HCT116 (cell line): ENCODE data around the gene GPR84. TPM values are rescaled to one million over a fixed set of nuclear protein-coding genes. Genes with fewer than 3 reads are reported as not detected.
A peak's percentile ranks its signal among the peaks of the same experiment; 100 is the strongest.
"Not testable (repeated sequence)": the region's sequence is repeated elsewhere in the genome, so short reads cannot be mapped to it uniquely, and the experiment has no call there.

Experiments
- ATAC-seq: fragments of 200-7000 bp; cut with Tn5 transposase; 2 replicates; pipeline ENCODE4 v1.9.1; 2020; ENCODE audit warnings: mild to moderate bottlenecking, moderate library complexity
- BruUV-seq: library from RNA; stranded (reverse); fragments of 400-500 nt; replicated peaks from 2 replicates; lab custom pipeline; 2021; lab: Mats Ljungman, UMichigan
- CTCF ChIA-PET: fragments of 300-600 bp; sonication (Branson Sonifier 250); formaldehyde crosslinking; loops from one replicate; lab custom pipeline; 2021; ENCODE audit warnings: antibody characterized with exemption; lab: Charles Lee
- POLR2A ChIA-PET: fragments of 300-600, 350-600 bp; sonication (Branson Sonifier 250); formaldehyde crosslinking; loops from one replicate; lab custom pipeline; 2021; ENCODE audit warnings: antibody characterized with exemption; lab: Charles Lee
- RAD21 ChIA-PET, 2 experiments: fragments of 300-600 bp; sonication (Branson Sonifier 250); formaldehyde crosslinking; loops; one replicate each; lab custom pipeline; 2023; ENCODE audit warnings: low total read pairs in 2 of 2; ENCODE audit not compliant: uncharacterized antibody in 2 of 2, unreplicated experiment in 2 of 2, low non-redundant PET in 1 of 2; lab: Charles Lee
- DNase-seq: peaks from one replicate; pipeline ENCODE4 v3.0.0-alpha.2; 2010; ENCODE audit warnings: low read depth, low spot score
- H2AFZ ChIP-seq: fragments of 200-600 bp; shearing (Covaris generic), sonication (generic); 2 replicates; pipeline ENCODE4 v1.6.1; 2017; ENCODE audit warnings: low read depth, mixed run types, mixed read lengths, antibody characterized with exemption, low read length; ENCODE audit not compliant: poor library complexity, severe bottlenecking
- H3K27ac ChIP-seq: 2 replicates; pipeline ENCODE4 v1.5.1; 2012; ENCODE audit warnings: low read depth, low read length
- H3K27me3 ChIP-seq: fragments of 200-600 bp; sonication (generic); 2 replicates; pipeline ENCODE4 v1.6.1; 2016; ENCODE audit warnings: mixed run types, low read length, mixed read lengths; ENCODE audit not compliant: insufficient read depth
- H3K36me3 ChIP-seq, 2 experiments: fragments of 200-500 bp in 1 of 2; fragments of 200-600 bp in 1 of 2; sonication (Bioruptor generic) in 1 of 2; sonication (generic) in 1 of 2; 2 replicates each; pipeline versions ENCODE4 v1.5.1 to v1.6.1; 2014 to 2016; ENCODE audit warnings: low read length in 2 of 2, inconsistent platforms in 1 of 2, mixed read lengths in 1 of 2, mixed run types in 1 of 2; ENCODE audit not compliant: insufficient read depth in 2 of 2, control insufficient read depth in 1 of 2
- H3K4me1 ChIP-seq, 2 experiments: fragments of 200-600 bp in 1 of 2; sonication (generic) in 1 of 2; 2 replicates each; pipeline versions ENCODE4 v1.5.1 to v1.6.1; 2012 to 2017; ENCODE audit warnings: low read length in 2 of 2, inconsistent platforms in 1 of 2, mild to moderate bottlenecking in 1 of 2, mixed read lengths in 1 of 2, mixed run types in 1 of 2, moderate library complexity in 1 of 2; ENCODE audit not compliant: insufficient read depth in 2 of 2, control insufficient read depth in 1 of 2
- H3K4me2 ChIP-seq: fragments of 200-600 bp; sonication (generic); 2 replicates; pipeline ENCODE4 v1.6.1; 2017; ENCODE audit warnings: mixed run types, low read length, mixed read lengths
- H3K4me3 ChIP-seq, 2 experiments: fragments of 200-600 bp in 1 of 2; sonication (generic) in 1 of 2; replicated peaks in 1 of 2; 2 replicates each; pipeline ENCODE4 v1.5.1; 2011 to 2016; ENCODE audit warnings: low read length in 2 of 2, control low read depth in 1 of 2, low read depth in 1 of 2, mild to moderate bottlenecking in 1 of 2, mixed read lengths in 1 of 2, mixed run types in 1 of 2
- H3K79me2 ChIP-seq: fragments of 200-600 bp; sonication (generic); 2 replicates; pipeline ENCODE4 v1.6.1; 2017; ENCODE audit warnings: mild to moderate bottlenecking, mixed run types, low read length, moderate library complexity, mixed read lengths; ENCODE audit not compliant: insufficient read depth
- H3K9ac ChIP-seq: fragments of 200-600 bp; sonication (generic); 2 replicates; pipeline ENCODE4 v1.6.1; 2016; ENCODE audit warnings: low read length, mixed read lengths
- H3K9me2 ChIP-seq: fragments of 200-600 bp; sonication (generic), shearing (Covaris generic); 2 replicates; pipeline ENCODE4 v1.6.1; 2017; ENCODE audit warnings: mixed run types, mild to moderate bottlenecking, moderate library complexity; ENCODE audit not compliant: insufficient read depth
- H3K9me3 ChIP-seq, 2 experiments: fragments of 200-500 bp in 1 of 2; fragments of 200-600 bp in 1 of 2; sonication (Bioruptor generic) in 1 of 2; sonication (generic) in 1 of 2; 2 replicates each; pipeline ENCODE4 v1.6.1; 2014 to 2017; ENCODE audit warnings: low read length in 2 of 2, mixed read lengths in 2 of 2, inconsistent platforms in 1 of 2, low read depth in 1 of 2, mild to moderate bottlenecking in 1 of 2, mixed run types in 1 of 2, moderate library complexity in 1 of 2; ENCODE audit not compliant: control insufficient read depth in 1 of 2, insufficient read depth in 1 of 2
- H4K20me1 ChIP-seq: fragments of 200-600 bp; sonication (generic), shearing (Covaris generic); 2 replicates; pipeline ENCODE4 v1.6.1; 2017; ENCODE audit warnings: mixed run types, mild to moderate bottlenecking, moderate library complexity; ENCODE audit not compliant: insufficient read depth
- CTCF ChIP-seq, 3 experiments: fragments of 200-600 bp in 1 of 3; sonication (generic) in 1 of 3; IDR thresholded peaks in 2 of 3; conservative IDR thresholded peaks in 1 of 3; 2 replicates each; pipeline ENCODE4 v1.5.1; 2012 to 2017; ENCODE audit warnings: low read depth in 2 of 3, low read length in 2 of 3, antibody characterized with exemption in 1 of 3, borderline replicate concordance in 1 of 3, control low read depth in 1 of 3, mild to moderate bottlenecking in 1 of 3, mixed read lengths in 1 of 3, mixed run types in 1 of 3, moderate library complexity in 1 of 3; ENCODE audit not compliant: insufficient read depth in 1 of 3
- EZH2 ChIP-seq: fragments of 200-600 bp; sonication (generic); IDR thresholded peaks from 2 replicates; pipeline ENCODE4 v1.6.1; 2017; ENCODE audit warnings: antibody characterized with exemption, mixed run types
- POLR2A ChIP-seq: IDR thresholded peaks from 2 replicates; pipeline ENCODE4 v1.7.0; 2011; ENCODE audit warnings: borderline replicate concordance; ENCODE audit not compliant: insufficient read depth, insufficient read length; ENCODE audit errors: extremely low read depth
- RAD21 ChIP-seq: IDR thresholded peaks from 2 replicates; pipeline ENCODE4 v1.6.1; 2012; ENCODE audit warnings: low read depth, mild to moderate bottlenecking
- SP1 ChIP-seq: IDR thresholded peaks from 2 replicates; pipeline ENCODE4 v1.6.1; 2012; ENCODE audit warnings: low read depth
- ZBTB33 ChIP-seq: IDR thresholded peaks from 2 replicates; pipeline ENCODE4 v1.6.1; 2011; ENCODE audit warnings: mild to moderate bottlenecking, low read length, moderate library complexity; ENCODE audit not compliant: insufficient replicate concordance; ENCODE audit errors: extremely low read depth
- ZFX ChIP-seq: fragments of 450-650 bp; IDR thresholded peaks from 2 replicates; pipeline ENCODE4 v1.6.1; 2017
- intact Hi-C: fragments of 100-400 bp; cut with micrococcal nuclease; formaldehyde crosslinking; loops from 2 replicates; pipeline ENCODE4 v1.10.0; 2022
- total RNA-seq: library from RNA; stranded (reverse); gene quantifications from one replicate; pipeline ENCODE4 v1.2.1, GENCODE V29; 2021; ENCODE audit not compliant: unreplicated experiment

Gene GPR84
- total RNA-seq, 1 experiment from 2014 or later: not detected

- Histone ChIP-seq H3K36me3 (peaks cover 8 to 9% of the 10 kb centered on the region in 2 experiments; a peak in 3 of 4 replicates), H3K9ac (no peak overlapping the region), H4K20me1 (no peaks in the 10 kb centered on the region), H3K27ac (no peak overlapping the region), H3K9me3 (no peaks in the 10 kb centered on the region), H3K4me1 (peaks cover 20 to 30% of the 10 kb centered on the region in 2 experiments), H3K4me3 (no peak overlapping the region), H3K9me2 (no peaks in the 10 kb centered on the region), H2AFZ (no peak overlapping the region), H3K79me2 (no peaks in the 10 kb centered on the region), H3K27me3 (no peaks in the 10 kb centered on the region), H3K4me2 (no peak overlapping the region)
- DNase-seq (no peak), ATAC-seq (no peak)
- ChIA-PET POLR2A (interaction anchor here (0.6 kb wide), 1 partner anchor 1932 kb away, joined by 5 read pairs; no protein-coding TSS in a partner anchor), RAD21 (no interaction called here), CTCF (no interaction called here)
- TF ChIP-seq ZFX: no peak
- TF ChIP-seq POLR2A: no peak
- TF ChIP-seq RAD21: no peak
- no peak for TF ChIP-seq SP1
- TF ChIP-seq ZBTB33: no peak
- peak in 2 of 3 experiments; percentile 22 to 25; a peak in 2 of 6 replicates for TF ChIP-seq CTCF (IDR thresholded peaks at IDR 0.05 in 2 of 3, conservative IDR thresholded peaks at IDR 0.05 in 1 of 3; ENCODE audit: borderline replicate concordance in 1 of 3, insufficient read depth in 1 of 3, low read depth in 2 of 3, low read length in 2 of 3)
- TF ChIP-seq EZH2: no peak
- intact Hi-C loops: no loop called here
- BruUV-seq: no TSS peak
Measured at GRCh38 chr12:54355104-54355815, 9.0 kb downstream of the GPR84 start.

- H3K4me2 ChIP-seq, DNase-seq, H4K20me1 ChIP-seq, POLR2A ChIA-PET, ATAC-seq, intact Hi-C loops, BruUV-seq, H3K27me3 ChIP-seq, H3K4me3 ChIP-seq, H2AFZ ChIP-seq, H3K9me2 ChIP-seq, RAD21 ChIA-PET, H3K27ac ChIP-seq, H3K79me2 ChIP-seq, H3K9me3 ChIP-seq, H3K9ac ChIP-seq: not testable (repeated sequence)
- H3K36me3 ChIP-seq: peaks cover 18 to 19% of the 10 kb centered on the region in 2 experiments
- CTCF ChIA-PET: interaction anchor here (0.8 kb wide), 1 partner anchor 68 kb away, joined by 3 read pairs; no protein-coding TSS in a partner anchor
- H3K4me1 ChIP-seq: peaks cover 13 to 20% of the 10 kb centered on the region in 2 experiments
Measured at GRCh38 chr12:54354271-54354670, 10.0 kb downstream of the GPR84 start.
